DMS114 treated with DMSO at 0.1 percent for 48 hours (cell line): ENCODE measurements around the gene IL16.
A peak's percentile ranks its signal among the peaks of the same experiment; 100 is the strongest.

Experiments
- DNase-seq: peaks from one replicate; lab custom pipeline; 2025; ENCODE audit not compliant: unreplicated experiment; lab: John Stamatoyannopoulos, UW

IL16 gene

GRCh38 chr15:81273200-81273599 lies 76.5 kb downstream of the IL16 start:
- no peak for DNase-seq

GRCh38 chr15:81273855-81274254 lies 77.2 kb downstream of the IL16 start:
- no peak for DNase-seq

GRCh38 chr15:81274255-81274654 lies 77.6 kb downstream of the IL16 start:
- DNase-seq = no peak

- peak; percentile 84 for DNase-seq
Measured at GRCh38 chr15:81274931-81275707, 78.4 kb downstream of the IL16 start.

GRCh38 chr15:81275711-81276392 lies 79.2 kb downstream of the IL16 start:
- DNase-seq = no peak

GRCh38 chr15:81276967-81277366 lies 80.3 kb downstream of the IL16 start:
- DNase-seq = no peak

- no peak for DNase-seq
Measured at GRCh38 chr15:81277851-81278250, 81.2 kb downstream of the IL16 start.

- DNase-seq = no peak
Measured at GRCh38 chr15:81278306-81279029, 81.8 kb downstream of the IL16 start.

- DNase-seq = no peak
Measured at GRCh38 chr15:81279621-81280485, 83.2 kb downstream of the IL16 start.

GRCh38 chr15:81280696-81281455 lies 84.2 kb downstream of the IL16 start:
- no peak for DNase-seq

- DNase-seq = no peak
Measured at GRCh38 chr15:81281456-81281735, 84.7 kb downstream of the IL16 start.

GRCh38 chr15:81281766-81282605 lies 85.3 kb downstream of the IL16 start:
- DNase-seq = no peak

GRCh38 chr15:81282606-81282895 lies 85.9 kb downstream of the IL16 start:
- DNase-seq = no peak

- no peak for DNase-seq
Measured at GRCh38 chr15:81282911-81283310, 86.2 kb downstream of the IL16 start.

- DNase-seq = no peak
Measured at GRCh38 chr15:81284256-81285031, 87.8 kb downstream of the IL16 start.

GRCh38 chr15:81285461-81285860 lies 88.8 kb downstream of the IL16 start:
- DNase-seq = no peak

GRCh38 chr15:81286621-81287121 lies 90.0 kb downstream of the IL16 start:
- no peak for DNase-seq

- DNase-seq = no peak
Measured at GRCh38 chr15:81288040-81288439, 91.4 kb downstream of the IL16 start.

GRCh38 chr15:81288616-81289015 lies 91.9 kb downstream of the IL16 start:
- DNase-seq = no peak
